Fibroblast of villous mesenchyme (primary cell): Measurements from ENCODE around the gene ENTR1. TPM values are rescaled to one million over a fixed set of nuclear protein-coding genes. Genes with fewer than 3 reads are reported as not detected.

Experiments
- DNase-seq: peaks from one replicate; pipeline ENCODE4 v3.0.0-alpha.2; 2010; ENCODE audit warnings: low read depth
- H3K4me3 ChIP-seq: 2 replicates; pipeline ENCODE4 v1.5.1; 2011; ENCODE audit warnings: low read depth, mild to moderate bottlenecking, low read length
- CTCF ChIP-seq: IDR thresholded peaks from 2 replicates; pipeline ENCODE4 v1.5.1; 2012; ENCODE audit warnings: low read depth, mild to moderate bottlenecking, low read length; ENCODE audit not compliant: insufficient read depth
- total RNA-seq: library from RNA; depleted of rRNA; stranded (reverse); fragments of >200 nt; gene quantifications from 2 replicates; pipeline ENCODE4 v1.2.3, GENCODE V29; 2012

Gene ENTR1
- total RNA-seq, 1 donor = 34.5 TPM

- no peak for TF ChIP-seq CTCF
- no peak overlapping the region for H3K4me3 ChIP-seq
- no peak for DNase-seq
Measured at GRCh38 chr9:136378170-136379002, 32.0 kb downstream of the ENTR1 start.

GRCh38 chr9:136377341-136378169, 32.9 kb downstream of the ENTR1 start:
- no peak overlapping the region for H3K4me3 ChIP-seq
- no peak for TF ChIP-seq CTCF
- no peak for DNase-seq

- no peak for TF ChIP-seq CTCF
- no peak overlapping the region for H3K4me3 ChIP-seq
- DNase-seq = no peak
Measured at GRCh38 chr9:136376457-136376856, 34.0 kb downstream of the ENTR1 start.

GRCh38 chr9:136375096-136375495, 35.3 kb downstream of the ENTR1 start:
- DNase-seq = no peak
- no peak overlapping the region for H3K4me3 ChIP-seq
- no peak for TF ChIP-seq CTCF

- H3K4me3 ChIP-seq = no peak overlapping the region
- TF ChIP-seq CTCF = no peak
- DNase-seq = no peak
Measured at GRCh38 chr9:136374183-136374575, 36.2 kb downstream of the ENTR1 start.

GRCh38 chr9:136373300-136374182, 36.9 kb downstream of the ENTR1 start, which contains the start of gene CARD9:
TSS of gene CARD9 (minus strand) at chr9:136373669. CDS start at chr9:136372078, 1,591 bp downstream.
- peak; percentile 45 for DNase-seq
- H3K4me3 ChIP-seq = peak within 1 kb of the TSS; percentile 39

More at GRCh38 chr9:136373300-136374182, 36.9 kb downstream of the ENTR1 start, which contains the start of gene CARD9:
- TF ChIP-seq CTCF = no peak
